Stromal cell of bone marrow (primary cell): ENCODE data around the gene RASEF.
"Not testable (repeated sequence)": the region's sequence is repeated elsewhere in the genome, so short reads cannot be mapped to it uniquely, and the experiment has no call there.

ENCODE experiments used
- DNase-seq: peaks from one replicate; pipeline ENCODE4 v3.0.0-alpha.2; 2012; ENCODE audit warnings: low read depth

RASEF gene

GRCh38 chr9:83062651-83063527 is at the start of gene RASEF:
TSS of gene RASEF (minus strand) at chr9:83063142. CDS start at chr9:83062867, 275 bp downstream.
- DNase-seq = no peak

GRCh38 chr9:83111169-83111568 is 48.2 kb upstream of the RASEF start:
- DNase-seq = no peak

GRCh38 chr9:83109296-83109695 is 46.4 kb upstream of the RASEF start:
- DNase-seq = no peak

GRCh38 chr9:83108208-83108607 is 45.3 kb upstream of the RASEF start:
- DNase-seq = no peak

GRCh38 chr9:83106772-83107171 is 43.8 kb upstream of the RASEF start:
- DNase-seq = no peak

- DNase-seq = no peak
These were observed 43.3 kb upstream of the RASEF start for GRCh38 chr9:83106263-83106662.

GRCh38 chr9:83097633-83098032 is 34.7 kb upstream of the RASEF start:
- DNase-seq = no peak

- DNase-seq = not testable (repeated sequence)
These were observed 30.4 kb upstream of the RASEF start for GRCh38 chr9:83093311-83093710.

- DNase-seq = no peak
These were observed 18.9 kb upstream of the RASEF start for GRCh38 chr9:83081846-83082245.

- DNase-seq = no peak
These were observed 18.1 kb upstream of the RASEF start for GRCh38 chr9:83081010-83081409.

GRCh38 chr9:83075932-83076331 is 13.0 kb upstream of the RASEF start:
- not testable (repeated sequence) for DNase-seq

- not testable (repeated sequence) for DNase-seq
These were observed 9.6 kb upstream of the RASEF start for GRCh38 chr9:83072498-83072897.

GRCh38 chr9:83071626-83072025 is 8.7 kb upstream of the RASEF start:
- no peak for DNase-seq

GRCh38 chr9:83070261-83070660 is 7.3 kb upstream of the RASEF start:
- peak; percentile 44 for DNase-seq

GRCh38 chr9:83069651-83070050 is 6.7 kb upstream of the RASEF start:
- no peak for DNase-seq

GRCh38 chr9:83068414-83068813 is 5.5 kb upstream of the RASEF start:
- DNase-seq = no peak

- no peak for DNase-seq
These were observed 4.6 kb upstream of the RASEF start for GRCh38 chr9:83067579-83067978.

GRCh38 chr9:83066771-83067170 is 3.8 kb upstream of the RASEF start:
- DNase-seq = peak; percentile 91

- no peak for DNase-seq
These were observed 2.3 kb upstream of the RASEF start for GRCh38 chr9:83065233-83065632.

GRCh38 chr9:83061990-83062650 is 822 bp downstream of the RASEF start:
- DNase-seq = no peak

- DNase-seq = no peak
These were observed 1.9 kb downstream of the RASEF start for GRCh38 chr9:83061036-83061435.

GRCh38 chr9:83060556-83060955 is 2.4 kb downstream of the RASEF start:
- no peak for DNase-seq

- no peak for DNase-seq
These were observed 3.5 kb downstream of the RASEF start for GRCh38 chr9:83059417-83059816.
